HG02759 (cell line): Measurements from ENCODE around the gene AUTS2.

ENCODE experiments used
- ATAC-seq: cut with Tn5 transposase; IDR thresholded peaks from one replicate; pipeline ENCODE4 v1.9.1; 2021; ENCODE audit warnings: mild to moderate bottlenecking, moderate library complexity; ENCODE audit not compliant: unreplicated experiment

The AUTS2 gene

DNA sequence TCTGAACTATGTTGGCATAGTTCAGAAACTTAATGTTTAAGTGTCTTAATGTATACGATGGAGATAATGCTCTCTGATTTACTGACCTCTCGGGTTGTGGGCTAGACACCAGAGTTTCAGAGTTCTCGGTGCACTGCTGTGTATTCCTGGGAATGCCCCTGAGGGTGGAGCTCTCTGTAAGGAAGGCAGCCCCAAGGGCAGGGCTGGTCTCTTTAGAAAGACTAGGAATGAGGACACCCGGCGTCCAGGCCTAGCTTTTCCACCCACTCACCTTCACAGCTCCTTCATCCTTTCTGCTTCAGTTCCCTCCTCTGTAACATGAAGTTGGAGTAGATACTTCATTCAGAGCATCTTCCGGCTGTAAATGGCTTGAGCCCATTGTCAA, 997.1 kb downstream of the AUTS2 start:
- ATAC-seq, result no peak

DNA sequence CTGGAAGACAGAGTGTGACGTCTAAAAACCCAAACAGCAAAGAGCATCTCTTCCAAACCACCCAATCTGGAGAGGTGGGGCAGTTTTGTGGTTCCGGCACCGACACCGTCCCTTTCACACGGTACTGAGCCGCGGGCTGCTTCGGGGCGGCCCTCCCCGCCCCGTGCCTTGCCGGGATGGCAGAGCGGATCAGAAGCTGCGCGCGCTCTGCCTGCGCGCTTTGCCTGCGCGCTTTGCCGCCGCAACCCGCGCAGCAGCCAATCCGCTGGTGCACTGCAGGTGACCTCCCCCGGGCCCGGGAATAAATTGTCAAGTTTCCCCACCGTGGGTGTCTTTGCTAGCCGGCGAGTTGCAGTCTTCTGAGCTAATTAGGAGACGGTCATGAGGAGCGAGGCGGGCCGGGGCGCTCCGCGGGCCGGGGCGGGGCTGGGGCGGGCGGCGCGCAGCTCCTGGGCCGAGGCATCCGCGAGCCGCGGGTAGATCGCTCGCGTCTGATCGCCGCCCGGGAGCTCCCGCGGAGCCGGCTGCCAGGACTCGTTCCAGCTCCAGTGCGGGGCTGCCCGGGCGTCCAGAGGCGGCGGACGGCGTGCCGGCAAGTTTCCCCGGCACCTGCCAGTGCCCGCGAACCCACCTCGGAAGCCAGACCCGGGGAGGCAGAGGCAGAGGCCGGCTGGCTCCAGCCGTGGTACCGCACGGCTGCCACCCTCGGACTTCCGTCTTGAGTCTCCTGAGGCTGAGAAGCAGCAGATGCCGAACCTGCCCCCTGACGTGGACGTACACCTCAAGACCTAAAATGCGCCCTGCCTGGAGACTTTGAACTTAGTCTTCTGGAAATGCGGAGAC, 997.7 kb downstream of the AUTS2 start:
- peak; percentile 64 for ATAC-seq

- no peak for ATAC-seq
Measured at GRCh38 chr7:70596598-70596913, 998.3 kb downstream of the AUTS2 start.

- ATAC-seq, result no peak
Measured at GRCh38 chr7:70597066-70597465, 998.8 kb downstream of the AUTS2 start.

GRCh38 chr7:70598976-70599375, 1000.7 kb downstream of the AUTS2 start:
- ATAC-seq, result no peak

GRCh38 chr7:70599446-70600190, 1001.3 kb downstream of the AUTS2 start:
- no peak for ATAC-seq

GRCh38 chr7:70600993-70601392, 1002.7 kb downstream of the AUTS2 start:
- no peak for ATAC-seq

DNA sequence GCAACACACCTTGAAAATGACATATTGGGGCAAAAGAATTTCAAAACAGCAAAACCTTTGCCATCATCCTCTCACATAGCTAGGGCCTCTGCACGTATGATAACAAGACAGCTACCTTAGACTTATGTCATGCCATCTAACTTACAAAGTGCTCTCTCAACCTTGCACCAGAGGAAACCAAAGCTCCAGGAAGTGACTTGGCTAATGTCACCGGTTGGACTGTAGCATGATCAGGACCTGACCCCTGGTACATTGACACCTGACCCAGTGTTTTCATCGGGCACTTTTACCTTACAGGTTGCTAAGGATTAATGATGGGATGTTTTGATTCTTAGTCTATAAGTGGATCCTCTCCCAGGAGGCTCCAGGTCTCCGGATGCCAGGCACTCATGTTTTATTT, 1003.8 kb downstream of the AUTS2 start:
- ATAC-seq, result no peak

- ATAC-seq, result no peak
Measured at GRCh38 chr7:70607281-70607680, 1009.0 kb downstream of the AUTS2 start.

DNA sequence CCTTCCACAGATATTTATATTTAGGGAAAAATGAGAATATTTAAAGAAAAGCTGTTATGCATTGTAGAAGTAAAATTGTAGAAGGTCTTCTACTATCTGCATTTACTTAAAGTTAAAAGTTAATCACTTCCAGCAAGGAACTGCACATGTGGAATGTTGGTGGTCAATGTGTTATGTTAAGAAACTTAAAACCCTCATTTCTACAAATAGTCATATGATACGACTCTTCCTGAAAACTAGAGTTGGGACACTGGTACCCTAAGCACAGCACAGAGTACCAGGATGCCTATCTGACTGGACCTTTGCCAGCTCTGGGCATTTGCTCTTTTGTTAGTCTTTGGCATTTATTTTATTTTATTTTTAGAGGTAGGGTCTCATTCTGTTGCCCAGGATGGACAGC, 1009.5 kb downstream of the AUTS2 start:
- no peak for ATAC-seq

GRCh38 chr7:70608229-70608628, 1010.0 kb downstream of the AUTS2 start:
- ATAC-seq, result no peak

DNA sequence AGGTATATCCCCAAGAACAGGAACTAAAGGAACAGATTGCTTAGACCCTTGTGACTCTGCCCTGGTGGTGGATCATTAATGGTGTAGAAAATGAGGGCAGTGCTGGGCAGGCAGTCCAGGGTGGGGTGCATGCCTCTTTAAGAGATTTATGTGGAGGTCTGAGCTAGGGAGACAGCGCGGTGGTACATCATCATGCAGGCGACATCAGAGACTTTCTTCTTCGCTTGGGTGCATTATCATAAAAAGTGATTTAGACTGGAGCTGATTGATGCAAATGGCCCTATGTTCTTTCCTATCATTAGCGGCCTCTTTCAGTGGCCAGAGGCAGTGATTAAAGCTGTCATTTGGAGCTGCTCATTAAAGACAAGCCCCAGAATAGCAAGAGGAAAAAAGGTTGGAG, 1014.5 kb downstream of the AUTS2 start:
- no peak for ATAC-seq

DNA sequence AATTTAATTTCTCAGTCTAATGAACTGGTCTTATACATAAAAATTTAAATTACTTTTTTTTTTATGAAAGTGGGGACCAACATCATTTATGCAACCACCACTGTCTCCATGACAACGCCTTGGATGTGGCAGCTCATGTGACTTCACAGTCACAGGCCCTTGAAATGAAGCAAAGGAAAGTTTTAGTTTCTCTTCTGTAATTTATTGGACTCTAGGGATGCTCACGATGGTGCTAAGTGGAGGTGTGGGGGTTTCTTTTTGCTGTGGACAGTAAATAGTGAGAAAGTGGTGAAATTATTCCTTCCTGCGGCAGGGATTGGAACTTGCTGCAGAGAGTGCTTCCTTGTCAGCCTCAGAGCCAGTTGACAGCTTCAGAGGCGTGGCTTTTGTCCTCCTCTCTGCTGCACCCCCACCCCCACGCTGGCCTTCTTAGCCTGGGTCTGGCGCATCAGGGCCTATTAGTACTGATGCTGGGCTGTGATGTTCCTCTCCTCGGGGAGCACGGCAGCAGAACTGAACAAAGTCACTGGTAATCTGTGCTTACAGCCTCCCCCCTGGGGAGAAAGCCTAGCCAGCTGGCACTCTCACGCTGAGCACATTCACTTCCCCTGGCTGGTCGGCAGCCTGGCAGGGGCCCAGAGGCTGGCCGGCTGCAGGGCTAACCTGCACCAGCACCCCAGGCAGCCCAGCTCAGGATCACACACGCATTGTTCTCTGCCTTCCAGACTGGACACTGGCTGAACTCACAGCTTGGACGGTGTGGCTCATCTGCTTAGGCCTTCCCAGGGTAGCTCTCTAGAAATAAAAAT, 1016.2 kb downstream of the AUTS2 start:
- peak; percentile 65 for ATAC-seq

DNA sequence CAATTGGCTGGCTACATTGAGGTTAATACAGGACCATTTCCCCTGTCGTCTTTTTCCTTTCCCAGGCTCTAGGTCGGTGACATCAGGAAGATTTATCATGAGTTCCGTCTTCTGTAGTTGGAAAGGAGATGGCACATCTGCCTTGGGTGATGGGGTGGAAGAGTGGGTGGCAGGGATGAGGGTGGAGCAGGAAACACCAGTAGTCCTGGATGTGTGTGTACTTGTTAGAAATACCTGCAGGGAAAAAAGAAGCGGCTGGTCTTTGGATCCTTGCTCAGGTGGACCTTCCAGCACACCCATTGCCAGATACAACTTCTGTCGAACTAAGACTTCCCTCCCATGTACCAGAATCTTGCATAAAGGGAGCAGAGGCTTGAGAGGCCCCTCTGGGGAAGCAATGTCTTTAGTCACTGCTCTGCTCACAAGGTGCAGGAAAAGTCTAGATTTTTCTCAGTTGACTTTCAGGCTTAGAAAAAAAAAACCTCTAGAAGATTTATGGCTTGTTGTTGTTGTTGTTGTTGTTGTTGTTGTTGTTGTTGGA, 1016.9 kb downstream of the AUTS2 start:
- no peak for ATAC-seq

- no peak for ATAC-seq
Measured at GRCh38 chr7:70616211-70616610, 1017.9 kb downstream of the AUTS2 start.

GRCh38 chr7:70616821-70617220, 1018.5 kb downstream of the AUTS2 start:
- ATAC-seq, result no peak

GRCh38 chr7:70618020-70618551, 1019.8 kb downstream of the AUTS2 start:
- ATAC-seq, result no peak

DNA sequence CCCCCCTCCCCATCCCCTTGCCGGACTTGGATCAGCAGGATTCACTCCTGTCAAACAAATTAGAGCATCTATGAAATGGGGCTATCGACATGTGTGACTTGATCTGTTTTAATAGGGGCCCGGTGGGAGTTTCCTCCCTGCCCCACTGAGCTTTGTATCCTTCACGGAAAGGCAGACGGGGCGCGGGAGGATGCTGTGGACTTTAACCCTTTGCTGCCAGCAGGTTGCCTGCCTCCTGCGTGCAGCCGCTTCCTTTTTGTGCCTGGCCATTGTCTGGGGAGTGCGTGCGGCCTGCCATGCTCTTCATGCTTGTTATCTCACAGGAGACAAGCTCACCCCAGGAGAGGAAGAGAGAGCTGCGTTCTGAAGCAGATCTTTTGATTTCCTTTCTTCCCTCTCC, 1020.9 kb downstream of the AUTS2 start:
- no peak for ATAC-seq

DNA sequence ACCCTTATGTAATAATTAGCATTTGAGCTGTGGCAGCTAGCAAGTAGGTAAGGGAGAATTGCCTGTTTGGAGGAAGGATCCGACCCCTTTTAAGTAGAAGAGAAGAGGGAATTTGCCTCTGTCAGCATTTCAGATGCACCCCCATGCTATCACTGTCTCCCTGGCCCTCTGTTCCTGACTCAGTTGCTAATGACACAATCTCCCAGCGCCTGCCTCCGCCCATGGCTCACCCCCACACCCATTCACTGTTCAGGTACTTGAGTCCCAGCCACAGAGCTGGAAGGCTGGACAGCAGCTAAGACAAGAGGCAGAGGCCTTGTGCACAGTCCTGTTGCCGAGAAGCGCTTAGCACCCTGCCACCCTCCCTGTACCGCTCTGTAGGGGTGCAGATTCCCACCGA, 1021.4 kb downstream of the AUTS2 start:
- ATAC-seq, result no peak

DNA sequence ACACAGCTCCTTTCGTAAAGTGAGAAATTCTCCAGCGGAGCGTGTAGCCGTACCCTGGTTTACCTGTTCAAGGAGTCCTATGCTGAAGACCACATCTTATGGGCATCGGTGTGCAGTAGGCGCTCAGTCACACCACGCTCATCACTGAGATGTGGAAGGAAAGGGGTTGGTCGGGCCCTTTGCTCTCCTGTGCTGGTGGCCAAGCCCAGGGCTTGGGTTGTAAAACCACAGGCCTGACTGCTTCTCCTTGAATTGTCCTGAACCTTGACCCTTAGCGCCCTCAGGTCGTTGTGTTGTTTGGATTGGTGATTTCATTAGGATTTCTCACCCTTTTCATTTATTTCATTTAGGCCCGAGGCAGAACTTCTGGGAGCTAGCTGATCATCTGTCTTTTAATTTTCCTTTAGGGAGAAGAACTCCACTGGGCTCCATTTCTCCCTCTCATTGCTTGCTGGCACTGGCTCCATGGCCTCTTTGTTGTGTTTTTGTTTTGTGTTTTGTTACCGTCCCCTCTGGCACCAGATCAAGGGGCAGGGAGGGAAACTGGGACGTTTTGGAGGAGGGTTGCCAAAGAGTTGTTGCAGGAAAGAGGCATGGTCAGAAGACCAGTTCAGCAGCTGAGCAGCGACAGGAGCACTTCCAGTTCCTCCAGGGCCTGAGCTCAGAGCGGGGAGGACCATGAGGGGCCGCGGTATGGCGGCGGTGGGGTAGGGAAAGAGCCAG, 1022.2 kb downstream of the AUTS2 start:
- no peak for ATAC-seq
